Mesenchymal stem cell (in vitro differentiated cells and primary cell): Measurements from ENCODE around the gene TMEM151B.
A peak's percentile ranks its signal among the peaks of the same experiment; 100 is the strongest.

Source experiments
- DNase-seq: peaks from one replicate; pipeline ENCODE4 v3.0.0-alpha.2; 2013
- H2AFZ ChIP-seq: one replicate; pipeline ENCODE4 v1.6.1; 2013; ENCODE audit warnings: low read depth, mild to moderate bottlenecking, control low read depth, inconsistent platforms, low read length, moderate library complexity
- H2AK5ac ChIP-seq: 2 replicates; pipeline ENCODE4 v1.6.1; 2013; ENCODE audit warnings: low read length, moderate library complexity, mild to moderate bottlenecking, inconsistent platforms; ENCODE audit not compliant: severe bottlenecking
- H2BK120ac ChIP-seq: one replicate; pipeline ENCODE4 v1.6.1; 2013; ENCODE audit warnings: low read depth, mild to moderate bottlenecking, inconsistent platforms, low read length, moderate library complexity
- H2BK12ac ChIP-seq, 2 experiments: one replicate each; pipeline ENCODE4 v1.6.1; 2013; ENCODE audit warnings: inconsistent platforms in 2 of 2, low read length in 2 of 2, mild to moderate bottlenecking in 2 of 2, moderate library complexity in 2 of 2, control low read depth in 1 of 2
- H2BK15ac ChIP-seq: one replicate; pipeline ENCODE4 v1.6.1; 2013; ENCODE audit warnings: mild to moderate bottlenecking, low read depth, inconsistent platforms; ENCODE audit not compliant: poor library complexity, severe bottlenecking
- H2BK5ac ChIP-seq: 2 replicates; pipeline ENCODE4 v1.6.1; 2013; ENCODE audit warnings: low read depth, mild to moderate bottlenecking, low read length, control low read depth, inconsistent platforms; ENCODE audit not compliant: poor library complexity, severe bottlenecking
- H3K14ac ChIP-seq, 2 experiments: one replicate each; pipeline ENCODE4 v1.6.1; 2013; ENCODE audit warnings: inconsistent platforms in 2 of 2, low read length in 2 of 2, control low read depth in 1 of 2, mild to moderate bottlenecking in 1 of 2, moderate library complexity in 1 of 2
- H3K18ac ChIP-seq, 2 experiments: one replicate each; pipeline ENCODE4 v1.6.1; 2013; ENCODE audit warnings: inconsistent platforms in 2 of 2, low read length in 2 of 2, control low read depth in 1 of 2, low read depth in 1 of 2, mild to moderate bottlenecking in 1 of 2
- H3K23ac ChIP-seq, 2 experiments: one replicate each; pipeline ENCODE4 v1.6.1; 2013; ENCODE audit warnings: inconsistent platforms in 2 of 2, low read length in 2 of 2, mild to moderate bottlenecking in 2 of 2, moderate library complexity in 2 of 2, control low read depth in 1 of 2
- H3K27ac ChIP-seq: 2 replicates; pipeline ENCODE4 v1.5.1; 2013; ENCODE audit warnings: mild to moderate bottlenecking, moderate library complexity, low read length, control low read depth, inconsistent platforms; ENCODE audit not compliant: poor library complexity, severe bottlenecking
- H3K27me3 ChIP-seq, 2 experiments: 2 replicates each; pipeline versions ENCODE4 v1.6.1 to v1.7.0; 2013; ENCODE audit warnings: low read length in 2 of 2, mild to moderate bottlenecking in 2 of 2, moderate library complexity in 2 of 2, control low read depth in 1 of 2, inconsistent platforms in 1 of 2; ENCODE audit not compliant: control insufficient read depth in 1 of 2, insufficient read depth in 1 of 2
- H3K36me3 ChIP-seq, 2 experiments: 2 replicates each; pipeline versions ENCODE4 v1.6.1 to v1.7.0; 2013; ENCODE audit warnings: low read length in 2 of 2, control low read depth in 1 of 2, inconsistent platforms in 1 of 2, low read depth in 1 of 2, mild to moderate bottlenecking in 1 of 2; ENCODE audit not compliant: insufficient read depth in 2 of 2, control insufficient read depth in 1 of 2
- H3K4ac ChIP-seq, 2 experiments: one replicate each; pipeline ENCODE4 v1.6.1; 2013; ENCODE audit warnings: inconsistent platforms in 2 of 2, low read length in 2 of 2, mild to moderate bottlenecking in 2 of 2, moderate library complexity in 2 of 2, control low read depth in 1 of 2, low read depth in 1 of 2
- H3K4me1 ChIP-seq: 2 replicates; pipeline ENCODE4 v1.6.1; 2013; ENCODE audit warnings: low read depth, low read length, control low read depth; ENCODE audit not compliant: control insufficient read depth, insufficient read depth
- H3K4me2 ChIP-seq: 2 replicates; pipeline ENCODE4 v1.6.1; 2013; ENCODE audit warnings: low read length, mild to moderate bottlenecking, inconsistent platforms; ENCODE audit not compliant: poor library complexity, severe bottlenecking
- H3K4me3 ChIP-seq, 2 experiments: 2 replicates each; pipeline versions ENCODE4 v1.5.1 to v1.7.0; 2013; ENCODE audit warnings: low read length in 2 of 2, mild to moderate bottlenecking in 2 of 2, control low read depth in 1 of 2, low read depth in 1 of 2; ENCODE audit not compliant: insufficient read depth in 1 of 2
- H3K79me1 ChIP-seq: replicated peaks from 2 replicates; pipeline ENCODE4 v1.6.1; 2013; ENCODE audit warnings: mild to moderate bottlenecking, control low read depth, low read length, inconsistent platforms; ENCODE audit not compliant: poor library complexity, severe bottlenecking
- H3K9ac ChIP-seq: 2 replicates; pipeline ENCODE4 v1.7.0; 2013; ENCODE audit warnings: mild to moderate bottlenecking, low read length, moderate library complexity
- H3K9me3 ChIP-seq: 2 replicates; pipeline ENCODE4 v1.7.0; 2013; ENCODE audit warnings: mild to moderate bottlenecking, low read length; ENCODE audit not compliant: control insufficient read depth
- H4K8ac ChIP-seq: one replicate; pipeline ENCODE4 v1.6.1; 2013; ENCODE audit warnings: inconsistent platforms, mild to moderate bottlenecking, low read length, moderate library complexity
- H4K91ac ChIP-seq: one replicate; pipeline ENCODE4 v1.6.1; 2013; ENCODE audit warnings: mild to moderate bottlenecking, low read length, inconsistent platforms
- WGBS: methylation state at CpG from one replicate; pipeline ENCODE4 v1.1.7; 2013; ENCODE audit warnings: mixed read lengths; 5-methylcytosine and 5-hydroxymethylcytosine counted together

The TMEM151B gene

DNA sequence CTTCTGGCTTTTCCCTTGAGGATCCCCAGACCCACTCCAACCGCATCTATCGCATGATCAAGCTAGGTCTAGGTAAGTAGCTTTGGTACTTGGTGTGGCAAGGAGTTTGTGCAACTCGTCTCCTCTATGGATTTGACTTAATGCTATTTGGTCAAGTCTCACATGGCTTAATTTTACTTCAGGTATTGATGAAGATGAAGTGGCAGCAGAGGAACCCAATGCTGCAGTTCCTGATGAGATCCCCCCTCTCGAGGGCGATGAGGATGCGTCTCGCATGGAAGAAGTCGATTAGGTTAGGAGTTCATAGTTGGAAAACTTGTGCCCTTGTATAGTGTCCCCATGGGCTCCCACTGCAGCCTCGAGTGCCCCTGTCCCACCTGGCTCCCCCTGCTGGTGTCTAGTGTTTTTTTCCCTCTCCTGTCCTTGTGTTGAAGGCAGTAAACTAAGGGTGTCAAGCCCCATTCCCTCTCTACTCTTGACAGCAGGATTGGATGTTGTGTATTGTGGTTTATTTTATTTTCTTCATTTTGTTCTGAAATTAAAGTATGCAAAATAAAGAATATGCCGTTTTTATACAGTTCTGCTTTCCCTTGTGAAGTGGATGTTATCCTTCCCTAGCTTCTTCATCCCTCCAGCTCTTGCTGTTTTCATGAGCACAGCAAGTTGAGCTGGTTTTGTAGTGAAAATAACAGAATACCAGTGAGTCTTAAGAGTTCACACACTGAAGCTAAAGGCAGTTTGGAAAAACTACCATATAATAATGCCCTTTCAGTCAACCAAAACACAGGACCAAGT lies 16.7 kb upstream of the TMEM151B start:
- Histone ChIP-seq H3K4me3 (no peak overlapping the region), H2AK5ac (no peak overlapping the region), H2BK120ac (no peak overlapping the region), H3K27me3 (no peaks in the 10 kb centered on the region), H2BK12ac (no peak overlapping the region), H3K18ac (no peak overlapping the region), H2BK5ac (no peak overlapping the region), H3K14ac (no peak overlapping the region), H3K4me2 (no peak overlapping the region), H3K9ac (no peak overlapping the region), H3K79me1 (no peaks in the 10 kb centered on the region), H4K8ac (no peak overlapping the region), H3K9me3 (no peaks in the 10 kb centered on the region), H3K4me1 (peaks cover 27% of the 10 kb centered on the region), H3K27ac (no peak overlapping the region), H3K4ac (no peak overlapping the region), H3K36me3 (peaks cover 49 to 79% of the 10 kb centered on the region in 2 experiments), H3K23ac (no peak overlapping the region), H4K91ac (no peak overlapping the region), H2BK15ac (no peak overlapping the region), H2AFZ (no peak overlapping the region)
- WGBS: 83% methylated on average over 9 of the region's 10 CpGs
- peak; percentile 62 for DNase-seq

DNA sequence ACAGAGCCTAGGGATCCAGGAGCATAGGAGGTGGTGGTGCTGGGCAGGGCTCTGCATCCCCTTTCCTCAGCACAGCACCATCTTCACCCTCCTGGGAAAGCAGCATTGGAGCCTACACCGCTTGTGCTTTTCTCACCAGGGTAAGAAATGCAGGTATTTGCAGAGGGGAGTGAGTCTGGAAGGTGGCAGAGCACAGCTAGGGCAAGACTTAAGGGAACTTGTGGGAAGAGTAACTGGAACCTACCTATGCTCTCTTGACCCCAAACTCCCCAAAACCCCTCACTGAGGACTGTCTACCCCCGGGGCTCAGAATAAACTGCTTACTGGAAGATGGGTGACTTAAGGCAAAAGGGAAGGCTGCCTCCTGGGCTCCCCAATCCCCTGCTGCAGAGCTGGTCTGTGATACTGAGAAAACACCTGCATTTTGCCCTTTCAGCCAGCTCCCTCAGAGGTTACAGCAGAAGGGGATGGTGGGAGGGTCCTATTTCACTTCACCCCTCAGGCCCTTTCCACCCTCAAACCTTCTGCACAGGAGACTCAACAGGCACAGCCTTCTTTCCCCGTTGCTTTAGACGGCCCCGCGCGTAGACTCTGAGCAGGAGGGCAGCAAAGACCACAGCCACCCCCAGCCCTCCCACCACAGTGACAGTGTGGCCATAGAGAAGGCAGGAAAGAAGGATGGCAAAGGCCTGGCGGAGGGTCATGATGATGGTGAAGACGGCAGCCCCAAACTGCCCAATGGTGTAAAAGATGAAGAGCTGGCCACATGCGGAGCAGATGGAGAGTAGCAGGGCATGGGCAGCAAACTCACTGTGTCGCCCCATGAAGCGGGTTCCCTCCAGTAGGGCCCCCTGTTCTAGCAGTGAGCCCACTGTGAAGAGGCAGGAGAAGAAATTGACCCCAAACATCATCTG lies 15.8 kb upstream of the TMEM151B start:
- peak overlapping the region; percentile 11 for H3K4me2 ChIP-seq
- H4K91ac ChIP-seq: no peak overlapping the region
- peaks cover 51 to 76% of the 10 kb centered on the region in 2 experiments for H3K36me3 ChIP-seq
- H3K14ac ChIP-seq: no peak overlapping the region
- no peaks in the 10 kb centered on the region for H3K27me3 ChIP-seq
- no peak overlapping the region for H4K8ac ChIP-seq
- H2BK120ac ChIP-seq: no peak overlapping the region
- H2BK5ac ChIP-seq: no peak overlapping the region
- H3K4me3 ChIP-seq: no peak overlapping the region
- H3K27ac ChIP-seq: no peak overlapping the region
- H2BK12ac ChIP-seq: peak overlapping the region in 1 of 2 experiments; percentile 15
- WGBS: 95% methylated on average over 5 of the region's 12 CpGs
- H3K4me1 ChIP-seq: peaks cover 22% of the 10 kb centered on the region
- H2AK5ac ChIP-seq: no peak overlapping the region
- H3K4ac ChIP-seq: no peak overlapping the region
- no peak overlapping the region for H3K23ac ChIP-seq
- H3K18ac ChIP-seq: no peak overlapping the region
- H3K9ac ChIP-seq: peak overlapping the region; percentile 18
- no peak overlapping the region for H2AFZ ChIP-seq
- no peak for DNase-seq
- H3K79me1 ChIP-seq: peaks cover 3% of the 10 kb centered on the region
- H3K9me3 ChIP-seq: no peaks in the 10 kb centered on the region
- H2BK15ac ChIP-seq: no peak overlapping the region

DNA sequence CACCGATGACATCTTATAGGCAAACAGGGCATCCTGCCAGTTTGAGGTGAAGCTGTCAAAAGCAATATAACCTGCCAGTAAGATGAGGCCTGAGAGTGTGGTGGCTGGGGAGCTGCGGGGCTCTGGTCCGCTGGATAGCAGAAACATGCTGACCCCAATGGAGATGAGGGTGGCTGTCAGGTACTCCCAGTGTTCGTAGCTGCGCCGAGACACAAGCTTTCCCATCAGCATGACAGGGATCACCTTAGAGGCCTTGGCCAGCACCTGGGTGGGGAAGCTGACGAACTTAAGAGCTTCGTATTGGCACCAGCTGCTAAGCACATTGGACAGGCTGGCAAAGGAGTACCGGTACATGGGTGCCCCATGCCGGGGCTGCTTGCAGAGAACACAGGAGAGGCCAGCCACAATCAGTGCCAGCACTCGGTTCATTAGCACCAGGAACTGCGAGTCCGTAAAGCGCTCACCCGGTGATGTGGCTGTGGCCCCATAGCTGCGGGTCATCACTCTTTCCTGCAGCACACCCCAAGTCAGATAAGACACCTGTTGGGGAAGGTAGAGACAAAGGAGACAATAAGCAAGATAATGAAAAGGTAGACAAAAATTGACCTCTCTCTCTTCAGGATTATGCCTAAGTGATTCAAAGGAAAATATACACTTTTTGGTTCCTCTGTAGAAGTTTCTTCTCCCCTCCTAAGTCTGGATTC lies 15.0 kb upstream of the TMEM151B start:
- H3K14ac ChIP-seq: no peak overlapping the region
- peaks cover 19% of the 10 kb centered on the region for H3K4me1 ChIP-seq
- no peak overlapping the region for H2BK12ac ChIP-seq
- no peak overlapping the region for H2BK15ac ChIP-seq
- peak overlapping the region; percentile 19 for H3K27ac ChIP-seq
- no peaks in the 10 kb centered on the region for H3K27me3 ChIP-seq
- H3K4ac ChIP-seq: no peak overlapping the region
- H3K23ac ChIP-seq: no peak overlapping the region
- peaks cover 8% of the 10 kb centered on the region for H3K79me1 ChIP-seq
- no peak overlapping the region for H3K18ac ChIP-seq
- H4K8ac ChIP-seq: no peak overlapping the region
- H3K4me3 ChIP-seq: peak overlapping the region in 1 of 2 experiments; percentile 81
- WGBS: 80% methylated on average over 15 of the region's 16 CpGs
- H2BK120ac ChIP-seq: no peak overlapping the region
- DNase-seq: no peak
- H3K9ac ChIP-seq: peak overlapping the region; percentile 95
- peak overlapping the region; percentile 49 for H4K91ac ChIP-seq
- peaks cover 59 to 76% of the 10 kb centered on the region in 2 experiments for H3K36me3 ChIP-seq
- H2BK5ac ChIP-seq: no peak overlapping the region
- no peak overlapping the region for H3K4me2 ChIP-seq
- no peaks in the 10 kb centered on the region for H3K9me3 ChIP-seq
- H2AFZ ChIP-seq: no peak overlapping the region
- no peak overlapping the region for H2AK5ac ChIP-seq
